ENCODE data around the gene OR9Q1. TPM values are rescaled to one million over a fixed set of nuclear protein-coding genes. Genes with fewer than 3 reads are reported as not detected.

The OR9Q1 gene
- total RNA-seq, 2 experiments from 2014 or later, result not detected

GRCh38 chr11:58057481-58057880 is 33.8 kb downstream of the OR9Q1 start:
- intact Hi-C loops (cut with DNase I, micrococcal nuclease), result no loop called here
- POLR2A ChIA-PET, result no interaction called here
- no peak for DNase-seq
- Mint-ChIP-seq H3K27ac (no peak overlapping the region), H3K36me3 (ENCODE audit: low read depth) (no peaks in the 10 kb centered on the region), H3K4me1 (ENCODE audit: low read depth) (no peaks in the 10 kb centered on the region), H3K9me3 (peaks cover 6% of the 10 kb centered on the region), H3K4me3 (no peak overlapping the region), H3K27me3 (no peaks in the 10 kb centered on the region)
- ATAC-seq (ENCODE audit: poor library complexity), result no peak
- CTCF ChIA-PET, result no interaction called here
- Histone ChIP-seq H3K27me3 (ENCODE audit: control insufficient read depth in 1 of 2, insufficient read depth in 2 of 2, low read length in 2 of 2) (no peaks in the 10 kb centered on the region), H3K9me3 (ENCODE audit: control insufficient read depth in 1 of 2, insufficient read depth in 1 of 2, low read length in 2 of 2) (no peaks in the 10 kb centered on the region), H3K36me3 (ENCODE audit: insufficient read depth, low read length) (no peaks in the 10 kb centered on the region), H3K4me3 (ENCODE audit: low read length) (no peak overlapping the region), H3K4me1 (ENCODE audit: insufficient read depth, low read length) (no peaks in the 10 kb centered on the region), H3K27ac (ENCODE audit: low read depth in 1 of 2, low read length in 2 of 2) (no peak overlapping the region)
- no peak for TF ChIP-seq CTCF (IDR thresholded peaks at IDR 0.05)

GRCh38 chr11:58058276-58059006 is 34.8 kb downstream of the OR9Q1 start:
- Mint-ChIP-seq H3K4me3 (no peak overlapping the region), H3K4me1 (ENCODE audit: low read depth) (no peaks in the 10 kb centered on the region), H3K36me3 (ENCODE audit: low read depth) (no peaks in the 10 kb centered on the region), H3K27me3 (peaks cover 4% of the 10 kb centered on the region), H3K9me3 (peaks cover 6% of the 10 kb centered on the region), H3K27ac (no peak overlapping the region)
- no peak for DNase-seq
- CTCF ChIA-PET, result no interaction called here
- intact Hi-C loops (cut with DNase I, micrococcal nuclease), result no loop called here
- POLR2A ChIA-PET, result no interaction called here
- Histone ChIP-seq H3K4me3 (ENCODE audit: low read length) (no peak overlapping the region), H3K27ac (ENCODE audit: low read depth in 1 of 2, low read length in 2 of 2) (no peak overlapping the region), H3K4me1 (ENCODE audit: insufficient read depth, low read length) (no peaks in the 10 kb centered on the region), H3K9me3 (ENCODE audit: control insufficient read depth in 1 of 2, insufficient read depth in 1 of 2, low read length in 2 of 2) (no peaks in the 10 kb centered on the region), H3K36me3 (ENCODE audit: insufficient read depth, low read length) (no peaks in the 10 kb centered on the region), H3K27me3 (ENCODE audit: control insufficient read depth in 1 of 2, insufficient read depth in 2 of 2, low read length in 2 of 2) (no peaks in the 10 kb centered on the region)
- no peak for ATAC-seq (ENCODE audit: poor library complexity)
- TF ChIP-seq CTCF (IDR thresholded peaks at IDR 0.05), result no peak

- TF ChIP-seq CTCF (IDR thresholded peaks at IDR 0.05), result no peak
- H3K4me1 ChIP-seq (ENCODE audit: insufficient read depth, low read length), result no peaks in the 10 kb centered on the region
- H3K27me3 ChIP-seq (ENCODE audit: control insufficient read depth in 1 of 2, insufficient read depth in 2 of 2, low read length in 2 of 2), result no peaks in the 10 kb centered on the region
- H3K9me3 ChIP-seq (ENCODE audit: control insufficient read depth in 1 of 2, insufficient read depth in 1 of 2, low read length in 2 of 2), result no peaks in the 10 kb centered on the region
- CTCF ChIA-PET, result no interaction called here
- intact Hi-C loops (cut with DNase I, micrococcal nuclease), result no loop called here
- H3K36me3 Mint-ChIP-seq (ENCODE audit: low read depth), result no peaks in the 10 kb centered on the region
- peaks cover 6% of the 10 kb centered on the region for H3K9me3 Mint-ChIP-seq
- POLR2A ChIA-PET, result no interaction called here
- H3K4me1 Mint-ChIP-seq (ENCODE audit: low read depth), result no peaks in the 10 kb centered on the region
- no peak overlapping the region for H3K27ac Mint-ChIP-seq
- H3K27ac ChIP-seq (ENCODE audit: low read depth in 1 of 2, low read length in 2 of 2), result no peak overlapping the region
- no peaks in the 10 kb centered on the region for H3K36me3 ChIP-seq (ENCODE audit: insufficient read depth, low read length)
- H3K4me3 Mint-ChIP-seq, result no peak overlapping the region
- no peak overlapping the region for H3K4me3 ChIP-seq (ENCODE audit: low read length)
- no peak for DNase-seq
- no peak for ATAC-seq (ENCODE audit: poor library complexity)
- peaks cover 6% of the 10 kb centered on the region for H3K27me3 Mint-ChIP-seq
Observed at GRCh38 chr11:58059007-58059350, 35.3 kb downstream of the OR9Q1 start.

All from CD4-positive, alpha-beta T cell (primary cell).